SK-N-SH treated with all-trans-retinoic acid at 6 μM for 48 hours (cell line): Measurements from ENCODE around the gene SMIM1.

Experiments used
- ESRRG ChIP-seq: fragments of 250-450 bp; sonication (Bioruptor Pico); IDR thresholded peaks from 2 replicates; pipeline ENCODE4 v1.6.1; 2021; ENCODE audit warnings: mild to moderate bottlenecking
- RARB ChIP-seq: fragments of 250-450 bp; sonication (Bioruptor Pico); IDR thresholded peaks from 2 replicates; pipeline ENCODE4 v1.8.0; 2021; ENCODE audit warnings: mild to moderate bottlenecking, moderate library complexity
- TSHZ2 ChIP-seq: fragments of 250-450 bp; sonication (Bioruptor Pico); IDR thresholded peaks from 2 replicates; pipeline ENCODE4 v1.5.0; 2020; ENCODE audit warnings: mild to moderate bottlenecking, moderate library complexity
- ZC3H10 ChIP-seq: fragments of 250-450 bp; sonication (Bioruptor Pico); IDR thresholded peaks from 2 replicates; pipeline ENCODE4 v1.5.1; 2021; ENCODE audit warnings: mild to moderate bottlenecking, moderate library complexity

DNA sequence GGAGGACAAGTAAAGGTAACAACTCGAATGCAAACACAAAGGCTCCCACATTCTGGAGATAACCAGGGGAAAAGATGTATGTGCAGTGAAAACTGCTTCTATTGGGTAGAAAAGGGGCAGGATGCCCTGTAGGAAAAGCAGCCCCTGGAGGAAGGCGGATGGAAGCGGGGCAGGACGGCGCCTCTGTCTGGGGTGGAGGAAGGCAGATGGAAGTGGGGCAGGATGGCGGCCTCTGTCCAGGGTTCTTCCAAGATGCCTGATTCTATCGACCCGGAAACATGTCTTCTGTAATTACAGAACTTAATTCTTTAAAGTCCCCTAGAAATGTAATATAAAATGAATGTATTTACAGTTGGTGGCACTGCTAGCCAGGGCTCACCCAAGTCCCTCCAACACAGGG lies 47.8 kb downstream of the SMIM1 start:
- no peak for TF ChIP-seq RARB
- no peak for TF ChIP-seq TSHZ2 (CRISPR knock-in tag)
- TF ChIP-seq ESRRG: no peak
- no peak for TF ChIP-seq ZC3H10
